WTC11 (cell line): Measurements from ENCODE around the gene CALHM1.

Experiments
- SMAD4 ChIP-seq: sonication (generic); formaldehyde crosslinking; IDR thresholded peaks from 2 replicates; pipeline ENCODE4 v1.8.0; 2022; ENCODE audit warnings: mild to moderate bottlenecking, missing genetic modification reagents
- SP1 ChIP-seq: sonication (generic); formaldehyde crosslinking; conservative IDR thresholded peaks from 2 replicates; pipeline ENCODE4 v1.8.1; 2022; ENCODE audit warnings: missing genetic modification reagents
- TF ChIP-seq, protein P1 (sequence below): fragments of 200-600 bp; IDR thresholded peaks from 2 replicates; pipeline ENCODE4 v1.8.0; 2022; ENCODE audit warnings: antibody characterized with exemption
- TF ChIP-seq, protein P2 (sequence below): sonication (generic); formaldehyde crosslinking; IDR thresholded peaks from 2 replicates; pipeline ENCODE4 v1.8.0; 2022; ENCODE audit warnings: missing genetic modification reagents
- TF ChIP-seq, protein P3 (sequence below): sonication (generic); formaldehyde crosslinking; conservative IDR thresholded peaks from 2 replicates; pipeline ENCODE4 v1.8.1; 2022; ENCODE audit warnings: mild to moderate bottlenecking, missing genetic modification reagents
- TF ChIP-seq, protein P4 (sequence below): sonication (generic); formaldehyde crosslinking; IDR thresholded peaks from 2 replicates; pipeline ENCODE4 v1.8.0; 2022; ENCODE audit warnings: mild to moderate bottlenecking, missing genetic modification reagents

DNA sequence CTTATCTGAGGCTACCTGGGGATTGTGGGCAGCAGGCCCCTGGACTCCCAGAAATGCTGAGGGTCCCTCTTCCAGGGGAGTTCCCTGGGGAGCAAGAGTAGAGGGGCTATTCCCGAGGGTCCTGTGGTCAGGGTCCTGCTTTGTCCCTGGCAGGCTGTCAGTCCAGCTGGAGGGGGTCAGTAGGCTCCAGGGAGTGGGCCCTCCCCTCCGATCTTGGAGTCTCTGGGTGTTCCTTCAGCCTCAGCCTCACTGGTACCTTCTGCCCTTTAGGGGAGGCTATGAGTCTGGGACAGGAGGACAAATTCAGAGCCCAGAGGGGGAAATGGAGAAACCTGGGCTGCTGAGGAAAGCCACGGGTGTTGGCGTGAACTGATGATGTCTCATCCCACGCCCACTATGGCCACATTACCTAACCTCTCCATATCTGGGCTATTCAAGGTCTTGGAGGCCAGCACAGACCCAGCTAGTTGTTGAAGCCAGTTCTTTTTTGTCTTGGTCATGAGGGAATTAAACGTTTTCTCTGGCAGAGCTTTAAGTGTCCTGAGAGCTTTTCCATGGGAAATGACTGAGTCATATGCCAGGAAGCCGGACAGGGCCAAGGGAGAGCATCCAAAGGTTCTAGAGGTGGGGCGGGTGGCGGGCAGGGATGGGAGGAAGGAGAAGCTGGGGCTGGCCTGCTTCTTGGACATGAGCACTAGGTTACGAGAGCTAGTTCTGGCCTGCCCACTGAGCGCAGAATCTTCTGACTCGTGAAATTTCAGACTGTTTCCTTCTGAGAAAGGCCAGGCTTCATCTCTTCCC is 12.7 kb downstream of the CALHM1 start:
- TF ChIP-seq, protein P1, sequence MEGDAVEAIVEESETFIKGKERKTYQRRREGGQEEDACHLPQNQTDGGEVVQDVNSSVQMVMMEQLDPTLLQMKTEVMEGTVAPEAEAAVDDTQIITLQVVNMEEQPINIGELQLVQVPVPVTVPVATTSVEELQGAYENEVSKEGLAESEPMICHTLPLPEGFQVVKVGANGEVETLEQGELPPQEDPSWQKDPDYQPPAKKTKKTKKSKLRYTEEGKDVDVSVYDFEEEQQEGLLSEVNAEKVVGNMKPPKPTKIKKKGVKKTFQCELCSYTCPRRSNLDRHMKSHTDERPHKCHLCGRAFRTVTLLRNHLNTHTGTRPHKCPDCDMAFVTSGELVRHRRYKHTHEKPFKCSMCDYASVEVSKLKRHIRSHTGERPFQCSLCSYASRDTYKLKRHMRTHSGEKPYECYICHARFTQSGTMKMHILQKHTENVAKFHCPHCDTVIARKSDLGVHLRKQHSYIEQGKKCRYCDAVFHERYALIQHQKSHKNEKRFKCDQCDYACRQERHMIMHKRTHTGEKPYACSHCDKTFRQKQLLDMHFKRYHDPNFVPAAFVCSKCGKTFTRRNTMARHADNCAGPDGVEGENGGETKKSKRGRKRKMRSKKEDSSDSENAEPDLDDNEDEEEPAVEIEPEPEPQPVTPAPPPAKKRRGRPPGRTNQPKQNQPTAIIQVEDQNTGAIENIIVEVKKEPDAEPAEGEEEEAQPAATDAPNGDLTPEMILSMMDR, result no peak
- TF ChIP-seq SP1 (CRISPR knock-in tag) (no peak), SMAD4 (CRISPR knock-in tag) (no peak)
- TF ChIP-seq, protein P2, sequence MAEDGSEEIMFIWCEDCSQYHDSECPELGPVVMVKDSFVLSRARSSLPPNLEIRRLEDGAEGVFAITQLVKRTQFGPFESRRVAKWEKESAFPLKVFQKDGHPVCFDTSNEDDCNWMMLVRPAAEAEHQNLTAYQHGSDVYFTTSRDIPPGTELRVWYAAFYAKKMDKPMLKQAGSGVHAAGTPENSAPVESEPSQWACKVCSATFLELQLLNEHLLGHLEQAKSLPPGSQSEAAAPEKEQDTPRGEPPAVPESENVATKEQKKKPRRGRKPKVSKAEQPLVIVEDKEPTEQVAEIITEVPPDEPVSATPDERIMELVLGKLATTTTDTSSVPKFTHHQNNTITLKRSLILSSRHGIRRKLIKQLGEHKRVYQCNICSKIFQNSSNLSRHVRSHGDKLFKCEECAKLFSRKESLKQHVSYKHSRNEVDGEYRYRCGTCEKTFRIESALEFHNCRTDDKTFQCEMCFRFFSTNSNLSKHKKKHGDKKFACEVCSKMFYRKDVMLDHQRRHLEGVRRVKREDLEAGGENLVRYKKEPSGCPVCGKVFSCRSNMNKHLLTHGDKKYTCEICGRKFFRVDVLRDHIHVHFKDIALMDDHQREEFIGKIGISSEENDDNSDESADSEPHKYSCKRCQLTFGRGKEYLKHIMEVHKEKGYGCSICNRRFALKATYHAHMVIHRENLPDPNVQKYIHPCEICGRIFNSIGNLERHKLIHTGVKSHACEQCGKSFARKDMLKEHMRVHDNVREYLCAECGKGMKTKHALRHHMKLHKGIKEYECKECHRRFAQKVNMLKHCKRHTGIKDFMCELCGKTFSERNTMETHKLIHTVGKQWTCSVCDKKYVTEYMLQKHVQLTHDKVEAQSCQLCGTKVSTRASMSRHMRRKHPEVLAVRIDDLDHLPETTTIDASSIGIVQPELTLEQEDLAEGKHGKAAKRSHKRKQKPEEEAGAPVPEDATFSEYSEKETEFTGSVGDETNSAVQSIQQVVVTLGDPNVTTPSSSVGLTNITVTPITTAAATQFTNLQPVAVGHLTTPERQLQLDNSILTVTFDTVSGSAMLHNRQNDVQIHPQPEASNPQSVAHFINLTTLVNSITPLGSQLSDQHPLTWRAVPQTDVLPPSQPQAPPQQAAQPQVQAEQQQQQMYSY (CRISPR knock-in tag), result no peak
- TF ChIP-seq, protein P3, sequence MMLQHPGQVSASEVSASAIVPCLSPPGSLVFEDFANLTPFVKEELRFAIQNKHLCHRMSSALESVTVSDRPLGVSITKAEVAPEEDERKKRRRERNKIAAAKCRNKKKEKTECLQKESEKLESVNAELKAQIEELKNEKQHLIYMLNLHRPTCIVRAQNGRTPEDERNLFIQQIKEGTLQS (CRISPR knock-in tag), result no peak
- TF ChIP-seq, protein P4, sequence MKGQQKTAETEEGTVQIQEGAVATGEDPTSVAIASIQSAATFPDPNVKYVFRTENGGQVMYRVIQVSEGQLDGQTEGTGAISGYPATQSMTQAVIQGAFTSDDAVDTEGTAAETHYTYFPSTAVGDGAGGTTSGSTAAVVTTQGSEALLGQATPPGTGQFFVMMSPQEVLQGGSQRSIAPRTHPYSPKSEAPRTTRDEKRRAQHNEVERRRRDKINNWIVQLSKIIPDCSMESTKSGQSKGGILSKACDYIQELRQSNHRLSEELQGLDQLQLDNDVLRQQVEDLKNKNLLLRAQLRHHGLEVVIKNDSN (CRISPR knock-in tag), result no peak
